HG02938 (cell line): ENCODE results near the gene CERS6.

Experiments
- ATAC-seq: cut with Tn5 transposase; IDR thresholded peaks from one replicate; pipeline ENCODE4 v1.9.1; 2021; ENCODE audit warnings: mild to moderate bottlenecking, moderate library complexity; ENCODE audit not compliant: unreplicated experiment

Gene CERS6

GRCh38 chr2:168596881-168597655 is 141.0 kb downstream of the CERS6 start:
- no peak for ATAC-seq

- no peak for ATAC-seq
These were observed 143.7 kb downstream of the CERS6 start for GRCh38 chr2:168599738-168600137.

- ATAC-seq, result no peak
These were observed 144.9 kb downstream of the CERS6 start for GRCh38 chr2:168600949-168601348.

GRCh38 chr2:168601741-168602140 is 145.7 kb downstream of the CERS6 start:
- ATAC-seq, result peak; percentile 75

- no peak for ATAC-seq
These were observed 146.3 kb downstream of the CERS6 start for GRCh38 chr2:168602379-168602778.

- ATAC-seq, result no peak
These were observed 146.9 kb downstream of the CERS6 start for GRCh38 chr2:168602846-168603401.

- ATAC-seq, result no peak
These were observed 147.4 kb downstream of the CERS6 start for GRCh38 chr2:168603439-168603961.

- no peak for ATAC-seq
These were observed 148.2 kb downstream of the CERS6 start for GRCh38 chr2:168604252-168604651.

GRCh38 chr2:168607992-168608391 is 151.9 kb downstream of the CERS6 start:
- no peak for ATAC-seq

GRCh38 chr2:168608796-168609195 is 152.7 kb downstream of the CERS6 start:
- ATAC-seq, result no peak

- no peak for ATAC-seq
These were observed 155.0 kb downstream of the CERS6 start for GRCh38 chr2:168611091-168611490.

- ATAC-seq, result no peak
These were observed 156.0 kb downstream of the CERS6 start for GRCh38 chr2:168611896-168612650.

- no peak for ATAC-seq
These were observed 156.6 kb downstream of the CERS6 start for GRCh38 chr2:168612719-168613118.

GRCh38 chr2:168613551-168613950 is 157.5 kb downstream of the CERS6 start:
- ATAC-seq, result no peak

- ATAC-seq, result no peak
These were observed 158.3 kb downstream of the CERS6 start for GRCh38 chr2:168614172-168615018.

- ATAC-seq, result no peak
These were observed 164.5 kb downstream of the CERS6 start for GRCh38 chr2:168620554-168620953.

GRCh38 chr2:168622559-168622958 is 166.5 kb downstream of the CERS6 start:
- ATAC-seq, result no peak

GRCh38 chr2:168624028-168624427 is 168.0 kb downstream of the CERS6 start:
- ATAC-seq, result no peak

- no peak for ATAC-seq
These were observed 170.0 kb downstream of the CERS6 start for GRCh38 chr2:168626096-168626495.

- ATAC-seq, result no peak
These were observed 170.6 kb downstream of the CERS6 start for GRCh38 chr2:168626647-168627046.

GRCh38 chr2:168632709-168633121 is 176.6 kb downstream of the CERS6 start:
- ATAC-seq, result no peak
